Neural cell (in vitro differentiated cells): Measurements from ENCODE around the gene LGALS12. TPM values are rescaled to one million over a fixed set of nuclear protein-coding genes. Genes with fewer than 3 reads are reported as not detected.
A peak's percentile ranks its signal among the peaks of the same experiment; 100 is the strongest.

Experiments used
- H2AFZ ChIP-seq: fragments of 200-600, 300-800 bp; sonication (generic), shearing (Covaris generic); 2 replicates; pipeline ENCODE4 v1.6.0; 2014; ENCODE audit warnings: low read depth, mild to moderate bottlenecking, antibody characterized with exemption, low read length, moderate library complexity
- H3F3A ChIP-seq: fragments of 200-600 bp; shearing (Covaris generic); 2 replicates; pipeline ENCODE4 v1.6.1; 2016; ENCODE audit warnings: mild to moderate bottlenecking, moderate library complexity, mixed read lengths, antibody characterized with exemption, low read length; ENCODE audit not compliant: insufficient read depth, poor library complexity, severe bottlenecking
- H3K27ac ChIP-seq: fragments of 200-600, 300-800 bp; sonication (generic), shearing (Covaris generic); 2 replicates; pipeline ENCODE4 v1.5.1; 2014; ENCODE audit warnings: mild to moderate bottlenecking, low read length, moderate library complexity
- H3K27me3 ChIP-seq: fragments of 300-800, 200-600 bp; sonication (generic), shearing (Covaris generic); 2 replicates; pipeline ENCODE4 v1.6.0; 2014; ENCODE audit warnings: mild to moderate bottlenecking, low read depth, low read length, moderate library complexity; ENCODE audit not compliant: insufficient read depth
- H3K36me3 ChIP-seq: fragments of 300-800, 200-600 bp; sonication (generic), shearing (Covaris generic); 2 replicates; pipeline ENCODE4 v1.5.1; 2014; ENCODE audit warnings: mild to moderate bottlenecking, antibody characterized with exemption, low read length, moderate library complexity; ENCODE audit not compliant: insufficient read depth
- H3K4me2 ChIP-seq: fragments of 300-800, 200-600 bp; sonication (generic), shearing (Covaris generic); 2 replicates; pipeline ENCODE4 v1.6.0; 2014; ENCODE audit warnings: mild to moderate bottlenecking, low read length
- H3K4me3 ChIP-seq: fragments of 300-800, 200-600 bp; sonication (generic), shearing (Covaris generic); 2 replicates; pipeline ENCODE4 v1.5.1; 2014; ENCODE audit warnings: mild to moderate bottlenecking, low read length, moderate library complexity
- H3K79me2 ChIP-seq: fragments of 200-600 bp; shearing (Covaris generic); replicated peaks from 2 replicates; pipeline ENCODE4 v1.6.0; 2014; ENCODE audit warnings: mild to moderate bottlenecking, low read length, moderate library complexity; ENCODE audit not compliant: insufficient read depth
- H3K9ac ChIP-seq: fragments of 300-800, 200-600 bp; sonication (generic), shearing (Covaris generic); 2 replicates; pipeline ENCODE4 v1.6.1; 2016; ENCODE audit warnings: mild to moderate bottlenecking, low read length, mixed read lengths
- H3K9me2 ChIP-seq: fragments of 200-600 bp; shearing (Covaris generic); 2 replicates; pipeline ENCODE4 v1.6.1; 2016; ENCODE audit warnings: mild to moderate bottlenecking, low read length, mixed read lengths; ENCODE audit not compliant: insufficient read depth
- H3K9me3 ChIP-seq: fragments of 200-600, 300-800 bp; sonication (generic), shearing (Covaris generic); 2 replicates; pipeline ENCODE4 v1.6.1; 2016; ENCODE audit warnings: mild to moderate bottlenecking, mixed run types, low read length, moderate library complexity, mixed read lengths
- H4K20me1 ChIP-seq: fragments of 200-600 bp; shearing (Covaris generic); 2 replicates; pipeline ENCODE4 v1.6.1; 2016; ENCODE audit warnings: mild to moderate bottlenecking, mixed run types; ENCODE audit not compliant: insufficient read depth
- CTCF ChIP-seq: fragments of 450-650 bp; IDR thresholded peaks from 2 replicates; pipeline ENCODE4 v1.5.1; 2014; ENCODE audit warnings: antibody characterized with exemption, mild to moderate bottlenecking, moderate library complexity; ENCODE audit not compliant: poor library complexity, severe bottlenecking
- EP300 ChIP-seq: fragments of 450-650 bp; conservative IDR thresholded peaks from 2 replicates; pipeline ENCODE4 v1.6.1; 2014; ENCODE audit warnings: antibody characterized with exemption, mild to moderate bottlenecking, moderate library complexity; ENCODE audit not compliant: poor library complexity, severe bottlenecking
- EZH2 ChIP-seq: fragments of 200-600, 300-800 bp; shearing (Covaris generic), sonication (generic); IDR thresholded peaks from 2 replicates; pipeline ENCODE4 v1.6.1; 2014; ENCODE audit warnings: antibody characterized with exemption, low read length, borderline replicate concordance, mild to moderate bottlenecking; ENCODE audit not compliant: insufficient read depth, poor library complexity, severe bottlenecking
- MXI1 ChIP-seq: fragments of 450-650 bp; conservative IDR thresholded peaks from 2 replicates; pipeline ENCODE4 v1.6.1; 2014; ENCODE audit warnings: antibody characterized with exemption, mild to moderate bottlenecking; ENCODE audit not compliant: poor library complexity, severe bottlenecking
- POLR2AphosphoS5 ChIP-seq: IDR thresholded peaks from 2 replicates; pipeline ENCODE4 v1.6.1; 2012
- RAD21 ChIP-seq: fragments of 450-650 bp; conservative IDR thresholded peaks from 2 replicates; pipeline ENCODE4 v1.6.1; 2014; ENCODE audit warnings: antibody characterized with exemption, mild to moderate bottlenecking, moderate library complexity
- REST ChIP-seq: IDR thresholded peaks from 2 replicates; pipeline ENCODE4 v1.6.1; 2012; ENCODE audit warnings: borderline replicate concordance
- SMC3 ChIP-seq: fragments of 450-650 bp; conservative IDR thresholded peaks from 2 replicates; pipeline ENCODE4 v1.6.1; 2014; ENCODE audit warnings: antibody characterized with exemption, mild to moderate bottlenecking, moderate library complexity; ENCODE audit not compliant: poor library complexity
- TAF1 ChIP-seq: IDR thresholded peaks from 2 replicates; pipeline ENCODE4 v1.6.1; 2012; ENCODE audit warnings: low read depth
- polyA plus RNA-seq: library from polyadenylated mRNA; depleted of rRNA; stranded (reverse); fragments of >200 nt; gene quantifications from 2 replicates; pipeline ENCODE4 v1.2.3, GENCODE V29; 2014

Gene LGALS12
- polyA plus RNA-seq, 1 donor from 2014 or later: not detected

- Histone ChIP-seq H3K27me3 (no peaks in the 10 kb centered on the region), H3K4me2 (no peak overlapping the region), H3K9me3 (no peaks in the 10 kb centered on the region), H3K36me3 (no peaks in the 10 kb centered on the region), H3K4me3 (no peak overlapping the region), H3K27ac (peak overlapping the region; percentile 47), H3K9me2 (no peaks in the 10 kb centered on the region), H3K79me2 (no peaks in the 10 kb centered on the region), H3K9ac (no peak overlapping the region), H2AFZ (no peak overlapping the region), H3F3A (no peaks in the 10 kb centered on the region), H4K20me1 (no peaks in the 10 kb centered on the region)
- TF ChIP-seq EZH2 (no peak), RAD21 (no peak), CTCF (no peak), MXI1 (no peak), POLR2AphosphoS5 (no peak), SMC3 (no peak), REST (no peak), TAF1 (no peak), EP300 (no peak)
Measured at GRCh38 chr11:63553759-63554158, 47.9 kb downstream of the LGALS12 start.

GRCh38 chr11:63554877-63555223 is 49.0 kb downstream of the LGALS12 start:
- Histone ChIP-seq H3K9me2 (no peaks in the 10 kb centered on the region), H3K36me3 (no peaks in the 10 kb centered on the region), H3K4me2 (peak overlapping the region; percentile 27), H3K9me3 (no peaks in the 10 kb centered on the region), H3K79me2 (no peaks in the 10 kb centered on the region), H3K9ac (peak overlapping the region; percentile 40), H2AFZ (no peak overlapping the region), H3F3A (no peaks in the 10 kb centered on the region), H3K27me3 (no peaks in the 10 kb centered on the region), H3K4me3 (peak overlapping the region; percentile 48), H4K20me1 (no peaks in the 10 kb centered on the region), H3K27ac (peak overlapping the region; percentile 72)
- TF ChIP-seq CTCF (no peak), POLR2AphosphoS5 (peak; percentile 12), EP300 (peak; percentile 66), REST (no peak), TAF1 (no peak), EZH2 (no peak)
